Measurements from ENCODE around the gene GLDC.

DNA sequence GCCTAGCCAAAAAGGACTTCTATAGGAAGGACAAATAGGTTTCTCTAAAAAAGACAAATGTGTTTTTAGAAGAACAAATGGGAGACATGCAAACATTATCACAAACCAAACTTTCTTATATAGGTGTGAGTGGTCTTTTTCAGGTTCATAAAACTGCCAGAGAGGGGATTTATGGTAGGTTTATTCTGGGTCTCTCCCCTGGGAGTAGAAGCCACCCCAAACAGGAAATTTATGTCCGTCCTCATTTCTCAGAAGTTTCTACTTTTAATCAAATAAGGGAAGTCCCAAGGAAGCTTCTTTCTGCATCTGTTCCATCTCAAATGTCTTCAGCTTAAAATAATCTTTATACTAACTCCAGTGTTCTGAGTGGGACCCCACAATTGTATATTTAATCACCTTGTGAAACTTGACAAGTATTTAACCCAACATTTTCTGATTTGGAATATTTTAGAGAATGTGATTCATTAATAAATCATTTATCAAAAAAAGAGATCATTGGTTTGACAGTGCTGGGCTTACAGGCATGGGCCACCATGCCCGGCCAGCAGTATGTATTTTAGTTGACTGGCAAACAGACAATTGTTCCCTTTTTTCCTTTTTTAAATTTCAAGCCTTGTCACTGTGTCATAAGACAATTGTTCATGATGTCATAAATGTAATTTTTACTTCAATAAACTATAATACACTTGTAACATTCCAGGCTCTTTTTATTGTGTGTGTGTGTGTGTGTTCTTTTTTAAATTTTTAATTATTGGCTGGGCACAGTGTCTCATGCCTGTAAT, 44.6 kb upstream of the GLDC start:
- TF ChIP-seq CTCF (IDR thresholded peaks at IDR 0.05; ENCODE audit: low read depth, low read length): no peak
- TF ChIP-seq POLR2A (IDR thresholded peaks at IDR 0.05; ENCODE audit: extremely low read depth, insufficient read length): no peak
